Gastroesophageal sphincter (tissue), 3 donors: ENCODE results near the gene DPEP1.

Experiments used
- POLR2A ChIP-seq, 2 donors: fragments of 450-650 bp; IDR thresholded peaks; one replicate each; pipeline ENCODE4 v1.6.1; 2017; ENCODE audit warnings: antibody characterized with exemption in 2 of 2, mild to moderate bottlenecking in 2 of 2, moderate library complexity in 1 of 2
- TF ChIP-seq, protein P1 (sequence below), 4 experiments: fragments of 200-600 bp in 2 of 4; fragments of 450-650 bp in 2 of 4; sonication (generic) in 1 of 4; IDR thresholded peaks; one replicate each; pipeline ENCODE4 v1.5.1; 2017 to 2019; ENCODE audit warnings: antibody characterized with exemption in 4 of 4, mild to moderate bottlenecking in 2 of 4, moderate library complexity in 2 of 4

DNA sequence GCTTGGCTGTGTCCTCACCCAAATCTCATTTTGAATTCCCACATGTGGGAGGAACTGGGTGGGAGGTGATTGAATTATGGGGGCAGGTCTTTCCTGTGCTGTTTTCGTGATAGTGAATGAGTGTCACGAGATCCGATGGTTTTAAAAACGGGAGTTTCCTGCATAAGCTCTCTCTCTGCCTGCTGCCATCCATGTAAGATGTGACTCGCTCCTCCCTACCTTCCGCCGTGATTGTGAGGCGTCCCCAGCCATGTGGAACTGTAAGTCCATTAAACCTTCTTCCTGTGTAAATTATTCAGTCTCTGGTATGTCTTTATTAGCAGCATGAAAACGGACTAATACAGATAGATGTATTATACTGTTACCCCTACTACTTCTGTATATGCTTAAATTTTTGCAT lies 47.8 kb downstream of the DPEP1 start:
- TF ChIP-seq, protein P1, sequence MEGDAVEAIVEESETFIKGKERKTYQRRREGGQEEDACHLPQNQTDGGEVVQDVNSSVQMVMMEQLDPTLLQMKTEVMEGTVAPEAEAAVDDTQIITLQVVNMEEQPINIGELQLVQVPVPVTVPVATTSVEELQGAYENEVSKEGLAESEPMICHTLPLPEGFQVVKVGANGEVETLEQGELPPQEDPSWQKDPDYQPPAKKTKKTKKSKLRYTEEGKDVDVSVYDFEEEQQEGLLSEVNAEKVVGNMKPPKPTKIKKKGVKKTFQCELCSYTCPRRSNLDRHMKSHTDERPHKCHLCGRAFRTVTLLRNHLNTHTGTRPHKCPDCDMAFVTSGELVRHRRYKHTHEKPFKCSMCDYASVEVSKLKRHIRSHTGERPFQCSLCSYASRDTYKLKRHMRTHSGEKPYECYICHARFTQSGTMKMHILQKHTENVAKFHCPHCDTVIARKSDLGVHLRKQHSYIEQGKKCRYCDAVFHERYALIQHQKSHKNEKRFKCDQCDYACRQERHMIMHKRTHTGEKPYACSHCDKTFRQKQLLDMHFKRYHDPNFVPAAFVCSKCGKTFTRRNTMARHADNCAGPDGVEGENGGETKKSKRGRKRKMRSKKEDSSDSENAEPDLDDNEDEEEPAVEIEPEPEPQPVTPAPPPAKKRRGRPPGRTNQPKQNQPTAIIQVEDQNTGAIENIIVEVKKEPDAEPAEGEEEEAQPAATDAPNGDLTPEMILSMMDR (IDR thresholded peaks at IDR 0.05): no peak
- TF ChIP-seq POLR2A (IDR thresholded peaks at IDR 0.05): no peak
